LHCN-M2 (cell line): Measurements from ENCODE around the gene STAT5A. TPM values are rescaled to one million over a fixed set of nuclear protein-coding genes. Genes with fewer than 3 reads are reported as not detected.

Experiments used
- total RNA-seq: library from RNA; depleted of rRNA; stranded (reverse); fragments of >200 nt; gene quantifications from 2 replicates; pipeline ENCODE4 v1.2.3, GENCODE V29; 2014; rRNA removed

The STAT5A gene
- total RNA-seq, 1 experiment from 2014 or later, result 5.2 TPM

Other genes with a start within 250 kb of the STAT5A start
- 0.29 TPM in 1 of 2 replicates, not detected in the other for gene C17orf113, start 237.9 kb upstream of the STAT5A start, total RNA-seq
- not detected in 2 replicates for gene ZNF385C, start 190.0 kb upstream of the STAT5A start, total RNA-seq
- 5.3 and 8.0 TPM in 2 replicates for gene DHX58, start 175.8 kb upstream of the STAT5A start, total RNA-seq
- 14.5 and 22.2 TPM in 2 replicates for gene KAT2A, start 167.1 kb upstream of the STAT5A start, total RNA-seq
- gene HSPB9, start 165.7 kb upstream of the STAT5A start, total RNA-seq, result not detected in 2 replicates
- 111 and 139 TPM in 2 replicates for gene RAB5C, start 133.5 kb upstream of the STAT5A start, total RNA-seq
- under 0.01 TPM in 1 of 2 replicates, not detected in the other for gene KCNH4, start 107.4 kb upstream of the STAT5A start, total RNA-seq
- not detected in 2 replicates for gene HCRT, start 103.0 kb upstream of the STAT5A start, total RNA-seq
- 14.6 and 16.8 TPM in 2 replicates for gene GHDC, start 94.0 kb upstream of the STAT5A start, total RNA-seq
- 12.6 and 14.2 TPM in 2 replicates for gene STAT5B, start 12.1 kb upstream of the STAT5A start, total RNA-seq
- gene STAT3, start 99.9 kb downstream of the STAT5A start, total RNA-seq, result 52.9 and 60.3 TPM in 2 replicates
- gene CAVIN1, start 134.8 kb downstream of the STAT5A start, total RNA-seq, result 308 and 325 TPM in 2 replicates
- gene ATP6V0A1, start 170.4 kb downstream of the STAT5A start, total RNA-seq, result 38.2 and 43.8 TPM in 2 replicates
- gene NAGLU, start 247.7 kb downstream of the STAT5A start, total RNA-seq, result 94.8 and 97.0 TPM in 2 replicates